WERI-Rb-1 (cell line): ENCODE measurements around the gene ZNF593.
A peak's percentile ranks its signal among the peaks of the same experiment; 100 is the strongest.

ENCODE experiments used
- DNase-seq: peaks from one replicate; pipeline ENCODE4 v3.0.0-alpha.2; 2020
- H3K27ac ChIP-seq: fragments of 250-450 bp; sonication (Bioruptor Pico); 2 replicates; pipeline ENCODE4 v1.5.1; 2020; ENCODE audit warnings: mild to moderate bottlenecking, moderate library complexity
- H3K27me3 ChIP-seq: fragments of 250-450 bp; sonication (Bioruptor Pico); 2 replicates; pipeline ENCODE4 v1.5.1; 2021; ENCODE audit warnings: mild to moderate bottlenecking, low read depth, moderate library complexity; ENCODE audit not compliant: insufficient read depth, severe bottlenecking
- H3K36me3 ChIP-seq: fragments of 250-450 bp; sonication (Bioruptor Pico); 2 replicates; pipeline ENCODE4 v1.5.1; 2020; ENCODE audit warnings: mild to moderate bottlenecking, moderate library complexity
- H3K4me3 ChIP-seq: 2 replicates; pipeline ENCODE4 v1.5.1; 2011; ENCODE audit warnings: low read depth, mild to moderate bottlenecking, control low read depth, low read length
- H3K9me3 ChIP-seq: fragments of 250-450 bp; sonication (Bioruptor Pico); 2 replicates; pipeline ENCODE4 v1.5.1; 2021; ENCODE audit warnings: mild to moderate bottlenecking, moderate library complexity; ENCODE audit not compliant: severe bottlenecking
- TF ChIP-seq, protein P1 (sequence below): IDR thresholded peaks from 2 replicates; pipeline ENCODE4 v1.5.1; 2011; ENCODE audit warnings: low read depth, mild to moderate bottlenecking, control low read depth, inconsistent platforms, low read length

Gene ZNF593

GRCh38 chr1:26169669-26170471 is at the start of gene ZNF593:
ZNF593 (plus strand) TSS chr1:26169908; CDS start chr1:26169984, 76 bp downstream.
- Histone ChIP-seq H3K36me3 (peaks cover 3% of the 10 kb centered on the region; the same call in 1 of the 2 replicates), H3K27me3 (no peaks in the 10 kb centered on the region), H3K4me3 (peak within 1 kb of the TSS; percentile 62), H3K27ac (peak within 1 kb of the TSS; percentile 54; the same call in 1 of the 2 replicates), H3K9me3 (no peaks in the 10 kb centered on the region)
- DNase-seq: peak; percentile 91
- TF ChIP-seq, protein P1, sequence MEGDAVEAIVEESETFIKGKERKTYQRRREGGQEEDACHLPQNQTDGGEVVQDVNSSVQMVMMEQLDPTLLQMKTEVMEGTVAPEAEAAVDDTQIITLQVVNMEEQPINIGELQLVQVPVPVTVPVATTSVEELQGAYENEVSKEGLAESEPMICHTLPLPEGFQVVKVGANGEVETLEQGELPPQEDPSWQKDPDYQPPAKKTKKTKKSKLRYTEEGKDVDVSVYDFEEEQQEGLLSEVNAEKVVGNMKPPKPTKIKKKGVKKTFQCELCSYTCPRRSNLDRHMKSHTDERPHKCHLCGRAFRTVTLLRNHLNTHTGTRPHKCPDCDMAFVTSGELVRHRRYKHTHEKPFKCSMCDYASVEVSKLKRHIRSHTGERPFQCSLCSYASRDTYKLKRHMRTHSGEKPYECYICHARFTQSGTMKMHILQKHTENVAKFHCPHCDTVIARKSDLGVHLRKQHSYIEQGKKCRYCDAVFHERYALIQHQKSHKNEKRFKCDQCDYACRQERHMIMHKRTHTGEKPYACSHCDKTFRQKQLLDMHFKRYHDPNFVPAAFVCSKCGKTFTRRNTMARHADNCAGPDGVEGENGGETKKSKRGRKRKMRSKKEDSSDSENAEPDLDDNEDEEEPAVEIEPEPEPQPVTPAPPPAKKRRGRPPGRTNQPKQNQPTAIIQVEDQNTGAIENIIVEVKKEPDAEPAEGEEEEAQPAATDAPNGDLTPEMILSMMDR: peak; percentile 98

DNA sequence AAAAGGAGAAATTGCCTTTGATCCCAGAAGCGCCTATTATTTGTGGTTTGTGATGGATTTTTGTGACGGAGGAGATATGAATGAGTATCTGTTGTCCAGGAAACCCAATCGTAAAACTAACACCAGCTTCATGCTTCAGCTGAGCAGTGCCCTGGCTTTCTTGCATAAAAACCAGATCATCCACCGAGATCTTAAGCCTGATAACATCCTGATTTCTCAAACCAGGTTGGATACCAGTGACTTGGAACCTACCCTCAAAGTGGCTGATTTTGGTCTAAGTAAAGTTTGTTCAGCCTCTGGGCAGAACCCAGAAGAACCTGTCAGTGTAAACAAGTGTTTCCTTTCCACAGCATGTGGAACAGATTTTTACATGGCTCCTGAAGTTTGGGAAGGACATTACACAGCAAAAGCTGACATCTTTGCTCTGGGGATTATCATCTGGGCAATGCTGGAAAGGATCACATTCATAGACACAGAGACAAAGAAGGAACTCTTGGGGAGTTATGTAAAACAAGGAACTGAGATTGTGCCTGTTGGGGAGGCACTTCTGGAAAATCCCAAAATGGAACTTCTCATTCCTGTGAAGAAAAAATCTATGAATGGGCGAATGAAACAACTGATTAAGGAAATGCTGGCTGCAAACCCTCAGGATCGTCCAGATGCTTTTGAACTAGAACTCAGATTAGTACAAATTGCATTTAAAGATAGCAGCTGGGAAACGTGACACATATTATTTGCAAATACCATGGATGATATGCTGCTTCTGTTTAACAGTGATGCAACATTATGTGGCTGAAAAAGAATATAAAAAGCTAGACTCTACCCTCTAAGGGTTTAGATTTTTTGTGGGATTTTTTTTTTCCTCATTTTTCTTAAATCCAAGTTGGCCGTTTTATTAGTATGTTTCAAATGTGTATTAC is 47.6 kb upstream of the ZNF593 start:
- no peak for DNase-seq
- H3K4me3 ChIP-seq: no peak overlapping the region
- TF ChIP-seq, protein P1: no peak
- H3K27ac ChIP-seq: peak overlapping the region; percentile 60
- H3K9me3 ChIP-seq: no peaks in the 10 kb centered on the region
- no peaks in the 10 kb centered on the region for H3K27me3 ChIP-seq
- peaks cover 37% of the 10 kb centered on the region for H3K36me3 ChIP-seq

- no peaks in the 10 kb centered on the region for H3K27me3 ChIP-seq
- no peak overlapping the region for H3K27ac ChIP-seq
- H3K4me3 ChIP-seq: no peak overlapping the region
- DNase-seq: no peak
- TF ChIP-seq, protein P1: no peak
- H3K36me3 ChIP-seq: peaks cover 25% of the 10 kb centered on the region
- H3K9me3 ChIP-seq: no peaks in the 10 kb centered on the region
Observed at GRCh38 chr1:26122988-26123973, 46.4 kb upstream of the ZNF593 start.

DNA sequence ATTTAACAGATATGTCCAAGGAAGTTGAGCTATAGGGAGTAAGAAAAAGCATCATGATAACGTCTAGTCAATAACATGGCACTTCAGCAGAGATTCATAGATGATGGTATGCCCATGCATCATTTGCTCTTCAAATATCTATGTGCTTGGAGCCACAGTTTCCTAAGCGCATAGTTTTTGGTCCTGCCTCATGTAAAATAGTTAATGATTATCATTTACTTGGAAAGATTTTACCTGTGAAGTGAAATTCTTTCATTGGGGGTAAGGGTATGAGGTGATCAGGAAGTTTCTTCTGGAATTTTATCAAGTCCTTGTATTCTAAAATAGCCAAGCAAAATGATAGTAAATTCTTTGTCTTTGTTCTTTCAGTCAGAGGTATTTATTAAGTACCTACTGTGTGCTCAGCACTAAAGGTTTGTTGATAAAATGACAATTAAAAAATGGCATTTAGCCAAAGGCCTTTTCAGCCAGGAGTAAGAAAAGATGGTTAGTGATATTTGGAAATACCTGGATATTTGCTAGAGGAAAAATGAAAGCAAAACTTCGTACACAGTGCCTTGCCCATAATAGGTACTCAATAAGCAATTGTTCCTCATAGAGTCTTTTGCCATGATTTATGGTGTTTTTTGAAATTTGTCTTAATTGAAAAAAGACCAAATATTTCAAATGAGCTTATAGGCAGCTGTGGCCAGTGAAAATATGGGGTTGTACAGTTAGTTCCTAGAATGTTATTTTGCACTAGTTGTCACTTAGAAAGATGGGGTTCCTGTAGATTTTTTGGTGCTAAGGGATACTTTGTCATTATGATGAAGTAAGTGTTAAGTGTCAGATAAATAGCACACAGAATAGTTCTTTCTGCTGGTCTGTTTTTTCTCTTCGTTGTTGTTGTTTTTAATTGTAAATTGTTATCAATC is 45.0 kb upstream of the ZNF593 start:
- Histone ChIP-seq H3K4me3 (no peak overlapping the region), H3K27me3 (no peaks in the 10 kb centered on the region), H3K36me3 (peaks cover 14% of the 10 kb centered on the region; the same call in 1 of the 2 replicates), H3K9me3 (no peaks in the 10 kb centered on the region), H3K27ac (no peak overlapping the region)
- DNase-seq: no peak
- TF ChIP-seq, protein P1: no peak
